Body of pancreas (tissue), 4 donors: ENCODE data around the gene DGKI.

Experiments used
- POLR2A ChIP-seq, 3 donors: fragments of 450-650 bp; IDR thresholded peaks; one replicate each; pipeline ENCODE4 v1.6.1; 2016; ENCODE audit warnings: antibody characterized with exemption in 3 of 3, mild to moderate bottlenecking in 2 of 3
- TF ChIP-seq, protein P1 (sequence below), 7 experiments: fragments of 450-650 bp in 4 of 7; fragments of 200-600 bp in 3 of 7; sonication (generic) in 3 of 7; IDR thresholded peaks; one replicate each; pipeline ENCODE4 v1.5.1; 2016 to 2019; ENCODE audit warnings: antibody characterized with exemption in 7 of 7

DNA sequence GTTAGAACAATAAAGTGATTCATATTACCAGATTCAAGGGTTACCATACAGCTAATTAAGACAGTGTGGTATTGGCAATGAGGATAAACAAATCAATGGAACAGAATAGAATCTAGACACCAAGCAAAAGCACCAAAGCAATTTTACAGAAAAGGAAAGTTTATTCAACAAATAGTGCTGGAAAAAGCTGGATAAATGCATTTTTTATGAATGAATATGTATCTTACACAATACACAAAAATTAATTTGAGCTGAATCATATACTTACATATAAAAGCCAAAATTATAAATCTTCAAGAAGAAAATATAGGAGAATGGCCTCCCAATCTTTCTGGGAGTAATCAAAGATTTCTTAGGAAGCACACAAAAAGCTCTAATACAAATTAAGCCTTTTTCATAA lies 282.8 kb downstream of the DGKI start:
- TF ChIP-seq, protein P1, sequence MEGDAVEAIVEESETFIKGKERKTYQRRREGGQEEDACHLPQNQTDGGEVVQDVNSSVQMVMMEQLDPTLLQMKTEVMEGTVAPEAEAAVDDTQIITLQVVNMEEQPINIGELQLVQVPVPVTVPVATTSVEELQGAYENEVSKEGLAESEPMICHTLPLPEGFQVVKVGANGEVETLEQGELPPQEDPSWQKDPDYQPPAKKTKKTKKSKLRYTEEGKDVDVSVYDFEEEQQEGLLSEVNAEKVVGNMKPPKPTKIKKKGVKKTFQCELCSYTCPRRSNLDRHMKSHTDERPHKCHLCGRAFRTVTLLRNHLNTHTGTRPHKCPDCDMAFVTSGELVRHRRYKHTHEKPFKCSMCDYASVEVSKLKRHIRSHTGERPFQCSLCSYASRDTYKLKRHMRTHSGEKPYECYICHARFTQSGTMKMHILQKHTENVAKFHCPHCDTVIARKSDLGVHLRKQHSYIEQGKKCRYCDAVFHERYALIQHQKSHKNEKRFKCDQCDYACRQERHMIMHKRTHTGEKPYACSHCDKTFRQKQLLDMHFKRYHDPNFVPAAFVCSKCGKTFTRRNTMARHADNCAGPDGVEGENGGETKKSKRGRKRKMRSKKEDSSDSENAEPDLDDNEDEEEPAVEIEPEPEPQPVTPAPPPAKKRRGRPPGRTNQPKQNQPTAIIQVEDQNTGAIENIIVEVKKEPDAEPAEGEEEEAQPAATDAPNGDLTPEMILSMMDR (IDR thresholded peaks at IDR 0.05), result no peak
- TF ChIP-seq POLR2A (IDR thresholded peaks at IDR 0.05), result no peak
